LoVo (cell line): ENCODE data around the gene ULK4.

Source experiments
- DNase-seq: peaks from one replicate; pipeline ENCODE4 v3.0.0-alpha.2; 2016; ENCODE audit warnings: low spot score

Gene ULK4

DNA sequence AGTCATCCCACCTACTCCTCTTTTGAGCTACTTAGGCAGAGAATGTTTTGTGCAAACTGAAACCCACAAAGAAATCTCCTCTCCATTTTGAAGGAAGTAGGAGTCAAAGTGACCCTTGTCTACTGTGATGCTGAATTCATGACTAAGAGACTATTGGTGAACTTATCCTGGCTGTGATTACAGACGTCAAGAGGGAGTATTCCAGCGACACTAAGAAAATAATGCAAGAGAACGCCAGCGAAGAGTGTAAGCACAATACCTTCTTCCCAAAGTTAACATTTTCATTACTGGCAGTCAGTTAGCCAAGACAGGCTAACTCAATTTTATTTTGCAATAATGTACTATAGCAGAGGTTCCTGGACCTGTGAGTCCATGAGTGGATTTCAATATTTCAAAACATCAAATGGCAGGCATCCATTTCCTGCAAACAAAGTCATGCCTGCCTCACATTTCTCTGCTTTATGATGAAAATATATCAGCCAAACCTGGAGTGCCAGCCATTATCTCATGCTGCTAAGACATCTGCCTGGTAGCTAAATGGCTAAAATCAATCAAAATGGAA lies 703.6 kb downstream of the ULK4 start:
- no peak for DNase-seq

DNA sequence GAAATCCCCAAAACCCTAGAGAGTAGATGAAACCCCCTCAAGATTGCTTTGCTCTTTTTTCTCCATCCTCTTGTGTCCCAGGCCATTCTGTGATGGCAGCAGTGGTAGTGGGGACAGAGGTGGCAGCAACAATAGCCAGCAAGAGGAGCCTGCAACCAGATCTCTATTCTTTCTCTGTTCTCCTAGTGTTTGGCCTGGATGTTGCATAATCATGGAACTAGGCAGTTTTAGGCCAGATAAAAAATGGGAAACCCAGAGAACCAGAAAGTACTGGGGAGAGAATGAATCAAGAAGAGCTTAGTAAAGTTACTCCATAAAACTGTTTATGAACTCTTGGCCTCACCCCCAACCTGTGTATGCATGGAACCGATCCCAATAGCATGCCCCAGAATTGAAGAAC lies 710.3 kb downstream of the ULK4 start:
- DNase-seq, result no peak

- no peak for DNase-seq
Measured at GRCh38 chr3:41250825-41251224, 711.1 kb downstream of the ULK4 start.

GRCh38 chr3:41249318-41249717 lies 712.6 kb downstream of the ULK4 start:
- DNase-seq, result no peak

DNA sequence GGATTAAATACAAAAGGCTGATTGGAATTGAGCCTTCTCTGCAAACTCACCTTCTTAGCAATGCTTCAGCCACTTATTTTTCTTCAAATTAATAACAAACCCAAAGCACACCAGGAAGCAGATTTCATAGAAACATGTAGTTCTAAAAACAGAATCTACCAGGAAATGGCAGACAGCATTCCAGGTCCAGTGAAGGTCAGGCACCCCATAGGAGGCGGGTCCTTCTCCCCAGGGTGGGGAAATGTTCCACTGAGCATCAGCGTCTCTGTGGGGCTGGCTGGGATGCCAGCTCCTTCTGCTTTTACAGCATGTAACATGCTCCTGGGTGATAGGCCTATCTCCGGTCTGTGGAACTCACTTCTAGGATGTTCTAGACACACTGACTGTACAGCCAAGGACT lies 713.4 kb downstream of the ULK4 start:
- no peak for DNase-seq

GRCh38 chr3:41247055-41248004 lies 714.6 kb downstream of the ULK4 start:
- no peak for DNase-seq

- no peak for DNase-seq
Measured at GRCh38 chr3:41244620-41245336, 717.1 kb downstream of the ULK4 start.

GRCh38 chr3:41243183-41243582 lies 718.7 kb downstream of the ULK4 start:
- no peak for DNase-seq

DNA sequence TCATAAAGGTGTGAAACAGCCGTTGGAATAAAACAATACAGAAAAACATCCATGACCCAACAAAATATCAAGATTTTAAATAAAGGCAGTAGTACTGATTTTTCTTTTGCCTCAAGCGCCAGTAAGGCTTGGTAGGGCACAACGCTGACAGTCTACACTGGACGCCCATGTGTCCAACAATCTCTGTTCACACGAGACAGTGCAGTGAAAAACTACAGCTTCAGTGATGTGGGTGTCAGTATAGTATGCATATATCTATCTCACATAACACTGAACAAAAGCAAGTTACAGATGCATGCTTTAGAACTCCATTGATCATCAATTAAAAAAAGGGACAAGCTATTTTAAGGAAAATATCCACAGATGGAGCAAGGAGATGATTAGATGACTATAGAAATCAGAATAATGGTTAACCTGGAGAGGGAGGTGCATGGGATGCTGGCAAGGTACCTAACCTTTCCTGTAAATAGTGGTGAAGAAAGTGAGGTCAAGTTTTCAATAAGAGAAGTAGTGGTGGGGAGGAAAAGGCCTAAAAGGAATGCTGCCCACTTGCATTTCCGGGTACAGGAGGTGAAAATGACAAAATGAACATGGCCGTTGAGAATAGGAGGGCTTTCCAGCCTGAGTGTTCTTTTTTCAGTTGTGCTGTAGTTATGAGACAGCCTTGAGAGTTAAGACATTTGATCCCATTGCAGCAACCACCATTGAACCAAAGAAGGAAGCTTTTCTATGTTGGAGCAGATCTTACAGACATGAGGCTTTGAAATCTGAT lies 719.9 kb downstream of the ULK4 start:
- DNase-seq, result no peak

DNA sequence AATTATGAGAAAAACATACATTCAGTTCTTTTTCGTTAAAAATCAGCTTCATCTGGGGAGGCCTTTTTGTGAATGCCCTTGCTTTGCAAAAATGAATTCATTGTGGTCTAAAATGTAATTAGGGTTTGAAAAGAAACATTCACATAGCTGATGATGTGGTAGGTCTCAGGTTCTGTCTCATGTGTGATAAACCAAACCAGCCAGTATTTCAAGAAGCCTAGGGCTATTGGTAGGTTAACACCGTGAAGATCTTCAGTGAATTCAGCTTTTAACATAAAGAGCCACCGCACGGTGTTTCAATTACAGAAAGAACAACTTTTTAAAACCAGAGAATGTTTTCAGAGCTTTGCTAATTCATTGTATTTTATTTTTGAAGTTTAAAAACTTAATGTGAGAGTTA lies 720.7 kb downstream of the ULK4 start:
- DNase-seq, result no peak

GRCh38 chr3:41239587-41239986 lies 722.3 kb downstream of the ULK4 start:
- no peak for DNase-seq

GRCh38 chr3:41237907-41238306 lies 724.0 kb downstream of the ULK4 start:
- no peak for DNase-seq

DNA sequence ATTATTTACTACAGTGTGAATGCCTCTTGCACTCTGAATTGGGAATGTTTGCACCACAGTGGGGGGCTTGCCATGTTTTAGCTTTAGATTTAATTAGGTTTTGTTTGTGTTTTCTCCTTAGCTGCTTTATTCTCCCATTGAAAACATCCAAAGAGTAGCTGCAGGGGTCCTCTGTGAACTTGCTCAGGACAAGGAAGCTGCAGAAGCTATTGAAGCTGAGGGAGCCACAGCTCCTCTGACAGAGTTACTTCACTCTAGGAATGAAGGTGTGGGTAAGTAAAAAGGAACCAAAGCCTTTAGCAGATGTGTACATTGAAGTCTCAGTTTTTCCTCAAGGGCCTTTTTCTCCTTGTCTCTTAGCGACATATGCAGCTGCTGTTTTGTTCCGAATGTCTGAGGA lies 725.7 kb downstream of the ULK4 start:
- no peak for DNase-seq

GRCh38 chr3:41234823-41235721 lies 726.8 kb downstream of the ULK4 start:
- DNase-seq, result no peak

GRCh38 chr3:41224120-41224806 lies 737.6 kb downstream of the ULK4 start:
- no peak for DNase-seq

DNA sequence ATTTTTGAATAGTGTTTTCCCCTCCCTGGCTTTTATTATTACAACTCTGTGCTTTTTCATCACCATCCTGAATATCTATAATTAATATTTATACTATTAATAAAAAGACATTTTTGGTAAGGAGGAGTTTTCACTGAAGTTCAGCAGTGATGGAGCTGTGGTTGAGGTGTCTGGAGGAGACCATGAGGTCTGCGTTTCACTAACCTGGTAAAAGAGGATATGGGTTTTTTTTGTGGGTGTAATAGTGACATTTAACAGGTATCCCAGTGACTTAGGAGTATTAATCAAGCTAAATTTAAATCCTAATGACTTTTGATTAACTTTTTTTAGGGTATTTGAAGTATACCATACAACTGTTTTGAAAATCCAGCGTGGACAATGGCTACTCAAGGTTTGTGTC lies 738.2 kb downstream of the ULK4 start:
- DNase-seq, result no peak

DNA sequence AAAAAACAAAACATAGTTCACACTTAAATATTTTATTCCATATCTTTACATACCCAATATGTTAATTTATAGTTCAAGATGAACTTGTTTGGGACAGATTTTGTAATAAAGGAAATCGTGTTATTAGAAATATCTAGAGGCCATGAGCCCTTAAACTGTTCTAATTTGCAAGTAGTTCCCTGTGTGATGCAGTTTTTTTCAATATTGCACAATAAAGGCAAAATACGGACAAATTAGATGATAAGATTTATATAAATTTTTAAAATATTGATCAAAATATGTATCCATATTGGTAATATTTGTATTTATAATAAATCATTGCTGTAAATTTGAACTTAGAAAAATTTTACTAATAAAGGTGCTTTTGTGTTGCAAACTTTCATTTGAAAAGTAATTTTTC lies 738.8 kb downstream of the ULK4 start:
- DNase-seq, result no peak

- DNase-seq, result no peak
Measured at GRCh38 chr3:41222501-41222900, 739.4 kb downstream of the ULK4 start.

DNA sequence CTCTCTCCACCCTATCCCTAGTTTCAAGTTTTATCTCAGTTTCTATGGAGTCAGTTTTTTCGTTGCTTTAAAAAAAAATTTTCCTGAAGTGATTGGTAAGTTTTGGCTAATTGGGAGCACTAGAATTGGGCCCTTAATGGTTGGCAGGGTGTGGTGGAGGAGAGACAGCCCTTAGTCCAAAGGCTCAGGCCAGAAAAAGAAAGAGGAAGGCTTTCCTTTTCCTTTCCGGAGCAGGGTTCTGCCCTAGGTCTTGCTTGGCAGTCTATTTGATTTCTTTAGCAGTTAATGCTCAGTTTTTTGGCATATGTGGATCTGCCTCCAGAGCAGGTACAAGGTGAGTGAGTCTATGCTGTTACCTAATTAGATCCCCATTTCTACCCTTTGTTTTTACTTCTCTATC lies 739.9 kb downstream of the ULK4 start:
- no peak for DNase-seq

DNA sequence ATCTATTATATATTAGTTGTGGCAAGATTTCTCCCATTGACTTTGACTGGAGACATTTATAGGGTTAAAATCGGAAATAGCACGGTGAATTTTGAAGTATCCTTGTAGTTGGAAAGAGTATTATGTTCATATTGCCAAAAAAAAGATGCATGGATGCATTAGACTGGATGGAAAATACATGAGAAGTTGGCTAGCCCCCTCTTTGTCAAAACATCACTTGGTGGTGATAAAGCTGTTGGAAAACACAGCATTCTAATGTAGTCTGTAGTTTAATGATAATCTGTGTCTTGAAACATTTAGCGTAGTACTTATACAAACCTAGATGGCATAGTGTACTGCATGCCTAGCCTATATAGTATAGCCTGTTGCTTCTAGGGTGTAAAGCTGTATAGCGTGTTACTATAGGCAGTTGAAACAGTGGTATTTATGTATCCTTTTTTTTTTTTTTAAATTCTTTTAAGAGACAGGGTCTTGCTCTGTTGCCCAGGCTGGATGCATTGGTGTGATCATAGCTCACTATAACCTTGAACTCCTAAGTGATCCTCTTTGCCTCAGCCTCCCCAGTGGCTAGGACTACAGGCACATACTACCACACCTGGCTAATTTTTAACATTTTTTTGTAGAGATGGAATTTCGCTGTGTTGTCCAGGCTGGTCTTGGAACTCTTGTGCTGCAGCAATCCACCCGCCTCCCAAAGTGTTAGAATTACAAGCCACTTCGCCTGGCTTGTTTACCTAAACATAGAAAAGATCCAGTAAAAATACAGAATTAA lies 740.8 kb downstream of the ULK4 start:
- DNase-seq, result no peak
